ENCODE results near the gene PDE9A. TPM values are rescaled to one million over a fixed set of nuclear protein-coding genes. Genes with fewer than 3 reads are reported as not detected.
A peak's percentile ranks its signal among the peaks of the same experiment; 100 is the strongest.
"Not testable (repeated sequence)": the region's sequence is repeated elsewhere in the genome, so short reads cannot be mapped to it uniquely, and the experiment has no call there.

The PDE9A gene
- total RNA-seq = 10 to 100 TPM; 11.8 to 19.3 TPM

- Mint-ChIP-seq H3K36me3 (ENCODE audit: insufficient read depth in 2 of 2) (no peaks in the 10 kb centered on the region), H3K27ac (no peak within 1 kb of the TSS), H3K27me3 (ENCODE audit: low read depth) (peaks cover 5% of the 10 kb centered on the region), H3K9me3 (no peaks in the 10 kb centered on the region), H3K4me1 (ENCODE audit: low read depth) (peaks cover 16% of the 10 kb centered on the region), H3K4me3 (peak within 1 kb of the TSS; percentile 70 to 90)
- ATAC-seq (replicated peaks in 1 of 2) = peak; percentile 65 to 66
- DNase-seq = peak; percentile 35 to 38
Measured at GRCh38 chr21:42653231-42654061, at the start of gene PDE9A. TSS of gene PDE9A (plus strand) at chr21:42653621. CDS start at chr21:42653815, 194 bp downstream.

GRCh38 chr21:42607102-42607501 lies 46.3 kb upstream of the PDE9A start:
- no peak for DNase-seq
- no peak overlapping the region for H3K4me3 Mint-ChIP-seq
- H3K4me1 Mint-ChIP-seq (ENCODE audit: low read depth) = peaks cover 18% of the 10 kb centered on the region
- no peak overlapping the region for H3K27ac Mint-ChIP-seq
- H3K9me3 Mint-ChIP-seq = peaks cover 7 to 16% of the 10 kb centered on the region in 2 donors
- ATAC-seq (replicated peaks in 1 of 2) = no peak
- no peaks in the 10 kb centered on the region for H3K27me3 Mint-ChIP-seq (ENCODE audit: low read depth)
- H3K36me3 Mint-ChIP-seq (ENCODE audit: insufficient read depth in 2 of 2) = peaks cover 5 to 14% of the 10 kb centered on the region in 2 donors

GRCh38 chr21:42607525-42608102 lies 45.8 kb upstream of the PDE9A start:
- no peak for ATAC-seq (replicated peaks in 1 of 2)
- Mint-ChIP-seq H3K9me3 (peaks cover 7 to 16% of the 10 kb centered on the region in 2 donors), H3K36me3 (ENCODE audit: insufficient read depth in 2 of 2) (peaks cover 5 to 18% of the 10 kb centered on the region in 2 donors), H3K27me3 (ENCODE audit: low read depth) (no peaks in the 10 kb centered on the region), H3K4me3 (no peak overlapping the region), H3K4me1 (ENCODE audit: low read depth) (peaks cover 18% of the 10 kb centered on the region), H3K27ac (no peak overlapping the region)
- DNase-seq = no peak

DNA sequence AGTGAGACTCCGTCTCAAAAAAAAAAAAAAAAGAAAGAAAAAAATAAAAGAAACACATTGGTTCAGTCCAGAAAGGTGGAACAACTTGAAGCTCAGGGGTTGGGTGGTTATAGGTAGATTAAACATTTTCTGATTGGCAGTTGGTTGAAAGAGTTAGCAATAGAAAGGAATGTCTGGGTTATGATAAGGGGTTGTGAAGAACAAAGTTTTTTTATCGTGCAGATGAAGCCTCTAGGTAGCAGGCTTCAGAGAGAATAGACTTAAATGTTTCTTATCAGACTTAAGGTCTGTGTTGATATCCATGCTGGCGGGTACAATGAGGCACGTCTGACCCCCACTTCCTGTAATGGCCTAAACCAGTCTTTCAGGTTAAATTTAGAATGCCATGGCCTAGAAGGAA lies 45.0 kb upstream of the PDE9A start:
- no peak overlapping the region for H3K4me3 Mint-ChIP-seq
- H3K27ac Mint-ChIP-seq = no peak overlapping the region
- no peaks in the 10 kb centered on the region for H3K27me3 Mint-ChIP-seq (ENCODE audit: low read depth)
- peaks cover 7 to 16% of the 10 kb centered on the region in 2 donors for H3K9me3 Mint-ChIP-seq
- H3K4me1 Mint-ChIP-seq (ENCODE audit: low read depth) = peaks cover 19% of the 10 kb centered on the region
- ATAC-seq (replicated peaks in 1 of 2) = no peak
- DNase-seq = no peak
- H3K36me3 Mint-ChIP-seq (ENCODE audit: insufficient read depth in 2 of 2) = peaks cover 5 to 18% of the 10 kb centered on the region in 2 donors

DNA sequence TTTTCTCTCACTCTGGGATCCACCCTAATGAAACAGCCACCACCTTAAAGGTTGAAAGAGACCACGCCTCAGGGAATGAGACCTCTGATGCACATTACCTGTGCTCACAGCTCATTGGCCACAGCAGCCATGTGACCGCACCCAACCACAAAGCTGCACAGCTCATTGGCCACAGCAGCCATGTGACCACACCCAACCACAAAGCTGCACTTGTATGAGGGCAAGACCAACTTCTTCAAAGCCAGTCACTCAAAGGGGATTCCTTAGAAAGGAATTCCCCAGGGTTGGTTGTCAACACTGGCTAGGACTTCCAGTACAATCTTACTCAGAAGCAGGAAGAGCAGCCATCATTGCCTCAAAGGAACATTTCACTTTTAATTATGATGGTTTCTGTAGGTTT lies 43.6 kb upstream of the PDE9A start:
- no peak overlapping the region for H3K27ac Mint-ChIP-seq
- peak overlapping the region in 1 of 2 donors; percentile 20 for H3K4me3 Mint-ChIP-seq

DNA sequence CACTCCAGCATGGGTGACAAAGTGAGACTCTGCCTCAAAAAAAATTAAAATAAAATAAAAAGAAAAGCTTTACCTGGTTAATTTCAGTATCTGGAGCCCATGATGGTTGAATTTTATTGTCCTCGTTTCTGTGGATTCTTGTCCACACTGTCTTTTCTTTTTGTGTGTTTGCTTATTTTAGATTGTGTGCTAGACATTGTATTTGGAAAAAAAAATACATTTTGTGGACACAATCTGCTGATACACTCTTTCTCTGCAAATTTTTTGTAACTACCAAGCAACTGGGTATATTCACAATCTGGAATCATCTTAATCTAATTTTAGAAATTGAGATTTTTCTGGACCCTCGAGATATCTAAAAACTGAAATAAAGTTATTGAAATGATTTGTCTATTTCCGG lies 41.6 kb upstream of the PDE9A start:
- H3K27me3 Mint-ChIP-seq (ENCODE audit: low read depth) = no peaks in the 10 kb centered on the region
- ATAC-seq (replicated peaks in 1 of 2) = no peak
- H3K4me1 Mint-ChIP-seq (ENCODE audit: low read depth) = peaks cover 24% of the 10 kb centered on the region
- H3K27ac Mint-ChIP-seq = no peak overlapping the region
- H3K4me3 Mint-ChIP-seq = no peak overlapping the region
- peaks cover 5 to 7% of the 10 kb centered on the region in 2 donors for H3K9me3 Mint-ChIP-seq
- DNase-seq = no peak
- H3K36me3 Mint-ChIP-seq (ENCODE audit: insufficient read depth in 2 of 2) = peaks cover 1 to 10% of the 10 kb centered on the region in 2 donors

More for the DNA sequence above, 43.6 kb upstream of the PDE9A start:
- Mint-ChIP-seq H3K27me3 (ENCODE audit: low read depth) (no peaks in the 10 kb centered on the region), H3K9me3 (peaks cover 7 to 11% of the 10 kb centered on the region in 2 donors), H3K4me1 (ENCODE audit: low read depth) (peaks cover 24% of the 10 kb centered on the region), H3K36me3 (ENCODE audit: insufficient read depth in 2 of 2) (peaks cover 5 to 13% of the 10 kb centered on the region in 2 donors)
- DNase-seq (peak; percentile 59 to 66), ATAC-seq (replicated peaks in 1 of 2) (peak; percentile 59 to 72)

DNA sequence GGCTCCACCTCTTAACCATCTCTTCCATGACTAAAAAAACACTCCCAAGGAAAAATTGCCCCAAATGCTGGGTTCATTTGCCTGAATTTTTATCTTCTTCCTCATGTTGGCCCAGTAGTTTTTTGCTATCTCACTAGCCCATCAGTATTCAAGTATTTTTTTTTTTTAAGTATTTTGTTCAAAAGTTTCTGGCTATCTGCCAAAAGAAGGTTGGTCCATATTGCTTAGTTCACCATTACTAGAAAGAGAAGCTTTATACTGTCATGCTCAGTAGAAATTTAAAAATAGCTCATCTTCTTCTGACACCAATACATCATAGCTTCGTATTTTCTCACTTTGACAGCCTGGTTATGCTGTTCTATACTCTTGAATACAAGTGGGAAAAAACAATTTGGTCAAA lies 41.0 kb upstream of the PDE9A start:
- no peak overlapping the region for H3K27ac Mint-ChIP-seq
- H3K4me3 Mint-ChIP-seq = no peak overlapping the region
- peaks cover 5 to 7% of the 10 kb centered on the region in 2 donors for H3K9me3 Mint-ChIP-seq
- peaks cover 24% of the 10 kb centered on the region for H3K4me1 Mint-ChIP-seq (ENCODE audit: low read depth)
- H3K27me3 Mint-ChIP-seq (ENCODE audit: low read depth) = no peaks in the 10 kb centered on the region
- peaks cover 1 to 10% of the 10 kb centered on the region in 2 donors for H3K36me3 Mint-ChIP-seq (ENCODE audit: insufficient read depth in 2 of 2)
- DNase-seq (no peak), ATAC-seq (replicated peaks in 1 of 2) (no peak)

- Mint-ChIP-seq H3K4me3 (peak overlapping the region in 1 of 2 donors; percentile 13), H3K27me3 (ENCODE audit: low read depth) (no peaks in the 10 kb centered on the region), H3K36me3 (ENCODE audit: insufficient read depth in 2 of 2) (peaks cover 1 to 8% of the 10 kb centered on the region in 2 donors), H3K27ac (peak overlapping the region; percentile 20), H3K4me1 (ENCODE audit: low read depth) (peaks cover 24% of the 10 kb centered on the region), H3K9me3 (peaks cover 4 to 5% of the 10 kb centered on the region in 2 donors)
- ATAC-seq (replicated peaks in 1 of 2) (no peak), DNase-seq (no peak)
Measured at GRCh38 chr21:42613756-42614155, 39.7 kb upstream of the PDE9A start.

DNA sequence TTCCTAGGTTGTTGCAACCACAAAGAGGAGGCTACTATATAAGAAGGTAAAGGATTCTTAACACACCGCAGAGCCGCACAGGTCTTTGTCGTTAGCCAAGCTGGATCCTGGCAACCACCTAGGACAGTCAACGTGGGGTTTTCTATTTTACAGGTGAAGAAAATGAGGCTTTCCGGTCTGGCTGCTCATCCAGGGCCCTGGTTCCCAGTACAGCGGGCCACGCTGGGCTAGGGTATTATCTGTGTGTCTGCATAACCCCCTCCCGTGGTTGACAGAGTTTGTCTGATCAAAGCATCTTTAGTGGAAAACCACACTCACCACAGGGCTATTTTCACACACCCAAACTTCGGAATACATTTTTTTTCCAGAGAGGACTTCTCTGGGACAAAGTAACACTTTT lies 39.0 kb upstream of the PDE9A start:
- H3K4me1 Mint-ChIP-seq (ENCODE audit: low read depth) = peaks cover 19% of the 10 kb centered on the region
- no peak overlapping the region for H3K4me3 Mint-ChIP-seq
- peaks cover 1 to 5% of the 10 kb centered on the region in 2 donors for H3K36me3 Mint-ChIP-seq (ENCODE audit: insufficient read depth in 2 of 2)
- no peaks in the 10 kb centered on the region for H3K27me3 Mint-ChIP-seq (ENCODE audit: low read depth)
- H3K9me3 Mint-ChIP-seq = peaks cover 0 to under 1% of the 10 kb centered on the region in 2 donors
- H3K27ac Mint-ChIP-seq = peak overlapping the region; percentile 29
- ATAC-seq (replicated peaks in 1 of 2) (peak; percentile 62 to 71), DNase-seq (peak; percentile 56 to 68)

- Mint-ChIP-seq H3K4me3 (no peak overlapping the region), H3K27me3 (ENCODE audit: low read depth) (no peaks in the 10 kb centered on the region), H3K36me3 (ENCODE audit: insufficient read depth in 2 of 2) (peaks cover 1 to 5% of the 10 kb centered on the region in 2 donors), H3K27ac (no peak overlapping the region), H3K4me1 (ENCODE audit: low read depth) (peaks cover 14% of the 10 kb centered on the region), H3K9me3 (no peaks in the 10 kb centered on the region)
- peak; percentile 61 to 71 for DNase-seq
- ATAC-seq (replicated peaks in 1 of 2) = peak; percentile 79 to 80
Measured at GRCh38 chr21:42614811-42615351, 38.5 kb upstream of the PDE9A start.

DNA sequence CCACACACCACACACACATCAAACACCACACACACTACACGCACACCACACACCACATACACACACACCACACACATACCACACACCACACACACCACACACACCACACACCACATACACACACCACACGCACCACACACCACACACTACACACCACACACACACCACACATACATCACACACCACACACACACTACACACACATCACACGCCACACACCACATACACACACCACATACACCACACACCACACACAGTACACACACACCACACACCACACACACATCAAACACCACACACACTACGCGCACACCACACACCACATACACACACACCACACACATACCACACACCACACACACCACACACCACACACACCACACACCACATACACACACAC lies 38.0 kb upstream of the PDE9A start:
- ATAC-seq (replicated peaks in 1 of 2); H3K4me3 Mint-ChIP-seq; H3K9me3 Mint-ChIP-seq; H3K27ac Mint-ChIP-seq; H3K27me3 Mint-ChIP-seq (ENCODE audit: low read depth); H3K36me3 Mint-ChIP-seq (ENCODE audit: insufficient read depth in 2 of 2); DNase-seq; H3K4me1 Mint-ChIP-seq (ENCODE audit: low read depth): not testable (repeated sequence)

DNA sequence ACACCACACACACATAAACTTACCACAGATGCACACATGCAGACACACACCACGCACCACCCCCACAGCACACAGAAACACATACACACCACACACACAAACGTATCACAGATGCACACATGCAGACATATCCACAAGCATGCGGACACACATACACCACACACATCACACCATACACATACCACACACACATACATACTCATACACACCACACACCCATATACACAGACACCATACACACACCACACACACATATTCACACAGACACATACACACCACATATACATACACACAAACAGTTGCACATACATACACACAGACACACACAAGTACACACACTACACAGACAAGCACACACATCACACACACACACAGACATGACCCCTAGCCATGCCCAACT lies 37.5 kb upstream of the PDE9A start:
- peaks cover 7% of the 10 kb centered on the region for H3K4me1 Mint-ChIP-seq (ENCODE audit: low read depth)
- no peak overlapping the region for H3K27ac Mint-ChIP-seq
- no peak for DNase-seq
- no peak overlapping the region for H3K4me3 Mint-ChIP-seq
- ATAC-seq (replicated peaks in 1 of 2) = no peak
- H3K36me3 Mint-ChIP-seq (ENCODE audit: insufficient read depth in 2 of 2) = peaks cover 0 to 5% of the 10 kb centered on the region in 2 donors
- H3K27me3 Mint-ChIP-seq (ENCODE audit: low read depth) = no peaks in the 10 kb centered on the region
- H3K9me3 Mint-ChIP-seq = no peaks in the 10 kb centered on the region

DNA sequence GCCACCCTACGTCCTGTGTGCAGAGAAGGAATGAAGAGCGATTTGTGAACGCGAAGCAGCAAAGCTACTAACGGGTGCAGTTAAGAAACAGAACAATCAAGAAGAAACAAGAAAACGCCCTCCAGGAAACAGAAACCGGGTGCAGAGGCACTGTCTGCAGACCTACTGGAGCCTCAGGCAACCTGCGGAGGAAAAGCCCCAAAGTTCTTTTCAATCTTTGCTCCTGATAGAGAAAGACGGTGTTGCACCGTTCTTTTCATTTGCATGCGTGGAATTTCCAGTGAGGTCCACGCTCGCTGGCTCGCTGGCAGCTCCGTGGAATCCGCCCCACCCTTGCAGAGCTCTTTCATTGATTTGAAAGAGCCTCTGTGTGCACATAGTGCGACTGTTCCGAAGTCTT lies 37.0 kb upstream of the PDE9A start:
- DNase-seq (peak; percentile 8 to 12), ATAC-seq (replicated peaks in 1 of 2) (no peak)
- no peaks in the 10 kb centered on the region for H3K9me3 Mint-ChIP-seq
- H3K4me3 Mint-ChIP-seq = no peak overlapping the region
- no peak overlapping the region for H3K27ac Mint-ChIP-seq
- H3K27me3 Mint-ChIP-seq (ENCODE audit: low read depth) = no peaks in the 10 kb centered on the region
- peaks cover 0 to 5% of the 10 kb centered on the region in 2 donors for H3K36me3 Mint-ChIP-seq (ENCODE audit: insufficient read depth in 2 of 2)
- peaks cover 7% of the 10 kb centered on the region for H3K4me1 Mint-ChIP-seq (ENCODE audit: low read depth)
